ENCODE data around the gene SUMF2.
"Not testable (repeated sequence)": the region's sequence is repeated elsewhere in the genome, so short reads cannot be mapped to it uniquely, and the experiment has no call there.

SUMF2 gene

GRCh38 chr7:56040730-56041129, 23.4 kb upstream of the SUMF2 start:
- Histone ChIP-seq H3K4me1 (ENCODE audit: control insufficient read depth in 1 of 2, insufficient read depth in 2 of 2, low read length in 2 of 2) (peaks cover 5 to 6% of the 10 kb centered on the region in 2 donors), H3K27ac (ENCODE audit: low read depth, low read length) (no peak overlapping the region), H3K9me3 (ENCODE audit: control insufficient read depth in 1 of 2, low read length in 2 of 2) (no peaks in the 10 kb centered on the region), H3K36me3 (ENCODE audit: control insufficient read depth in 1 of 2, insufficient read depth in 2 of 2, low read length in 2 of 2) (no peaks in the 10 kb centered on the region), H3K4me3 (ENCODE audit: low read depth in 1 of 2, low read length in 2 of 2) (no peak overlapping the region), H3K9ac (ENCODE audit: low read depth in 1 of 2, low read length in 2 of 2) (peak overlapping the region in 1 of 2 donors; percentile 32), H3K27me3 (ENCODE audit: control insufficient read depth in 1 of 2, insufficient read depth in 2 of 2, low read length in 2 of 2) (no peaks in the 10 kb centered on the region)

DNA sequence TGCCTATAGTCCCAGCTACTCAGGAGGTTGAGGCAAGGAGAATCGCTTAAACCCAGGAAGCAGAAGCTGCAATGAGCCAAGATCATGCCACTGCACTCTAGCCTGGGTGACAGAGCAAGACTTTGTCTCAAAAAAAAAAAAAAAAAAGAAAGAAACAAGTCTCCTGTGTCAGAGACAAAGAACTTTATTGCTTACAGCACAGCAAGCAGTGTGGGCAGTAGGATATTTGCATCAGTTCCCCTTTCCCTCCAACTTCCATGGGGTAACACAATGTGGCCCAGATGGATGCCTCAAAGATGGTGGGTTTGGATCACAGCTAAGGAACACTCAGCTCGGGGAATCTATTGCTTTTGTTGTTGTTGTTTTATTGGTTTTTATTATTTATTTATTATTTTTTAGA, 18.3 kb upstream of the SUMF2 start:
- H3K4me1 ChIP-seq (ENCODE audit: control insufficient read depth in 1 of 2, insufficient read depth in 2 of 2, low read length in 2 of 2) = peaks cover under 1 to 19% of the 10 kb centered on the region in 2 donors
- not testable (repeated sequence) for H3K4me3 ChIP-seq (ENCODE audit: low read depth in 1 of 2, low read length in 2 of 2); H3K27me3 ChIP-seq (ENCODE audit: control insufficient read depth in 1 of 2, insufficient read depth in 2 of 2, low read length in 2 of 2); H3K27ac ChIP-seq (ENCODE audit: low read depth, low read length); H3K36me3 ChIP-seq (ENCODE audit: control insufficient read depth in 1 of 2, insufficient read depth in 2 of 2, low read length in 2 of 2); H3K9ac ChIP-seq (ENCODE audit: low read depth in 1 of 2, low read length in 2 of 2); H3K9me3 ChIP-seq (ENCODE audit: control insufficient read depth in 1 of 2, low read length in 2 of 2)

DNA sequence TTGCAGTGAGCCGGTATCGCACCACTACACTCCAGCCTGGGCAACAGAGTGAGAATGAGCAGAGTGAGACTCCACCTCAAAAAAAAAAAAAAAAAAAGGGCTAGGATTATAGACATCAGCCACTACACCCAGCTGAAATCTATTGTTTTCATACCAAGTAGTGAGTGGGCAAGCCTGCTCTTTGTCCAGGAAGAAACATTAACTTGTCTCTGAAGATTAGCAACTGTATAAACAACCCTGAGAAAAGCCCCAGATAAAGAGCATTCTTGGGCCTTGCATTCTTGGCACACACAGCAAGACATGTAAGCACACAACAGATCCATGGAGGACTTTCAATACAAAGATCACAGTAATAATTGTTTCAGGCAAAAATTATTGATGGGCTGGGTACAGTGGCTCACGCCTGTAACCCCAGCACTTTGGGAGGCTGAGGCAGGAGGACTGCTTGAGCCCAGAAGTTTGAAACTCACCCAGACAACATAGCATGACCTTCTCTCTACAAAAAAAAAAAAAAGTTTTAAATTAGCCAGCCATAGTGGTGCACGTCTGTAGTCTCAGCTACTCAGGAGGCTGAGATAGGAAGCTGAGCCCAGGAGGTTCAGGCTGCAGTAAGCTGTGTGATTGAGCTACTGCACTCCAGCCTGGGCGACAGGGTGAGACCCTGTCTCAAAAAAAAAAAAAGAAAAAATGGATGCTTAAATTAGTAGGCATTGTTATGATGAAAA, 17.2 kb upstream of the SUMF2 start:
- Histone ChIP-seq H3K36me3 (ENCODE audit: control insufficient read depth in 1 of 2, insufficient read depth in 2 of 2, low read length in 2 of 2) (no peaks in the 10 kb centered on the region), H3K4me1 (ENCODE audit: control insufficient read depth in 1 of 2, insufficient read depth in 2 of 2, low read length in 2 of 2) (peaks cover 0 to 17% of the 10 kb centered on the region in 2 donors), H3K9me3 (ENCODE audit: control insufficient read depth in 1 of 2, low read length in 2 of 2) (no peaks in the 10 kb centered on the region), H3K4me3 (ENCODE audit: low read depth in 1 of 2, low read length in 2 of 2) (no peak overlapping the region), H3K27ac (ENCODE audit: low read depth, low read length) (peak overlapping the region; percentile 63), H3K27me3 (ENCODE audit: control insufficient read depth in 1 of 2, insufficient read depth in 2 of 2, low read length in 2 of 2) (no peaks in the 10 kb centered on the region), H3K9ac (ENCODE audit: low read depth in 1 of 2, low read length in 2 of 2) (no peak overlapping the region)

GRCh38 chr7:56047446-56048116, 16.5 kb upstream of the SUMF2 start:
- H3K4me1 ChIP-seq (ENCODE audit: control insufficient read depth in 1 of 2, insufficient read depth in 2 of 2, low read length in 2 of 2) = peaks cover 5 to 22% of the 10 kb centered on the region in 2 donors
- not testable (repeated sequence) for H3K9me3 ChIP-seq (ENCODE audit: control insufficient read depth in 1 of 2, low read length in 2 of 2); H3K9ac ChIP-seq (ENCODE audit: low read depth in 1 of 2, low read length in 2 of 2); H3K4me3 ChIP-seq (ENCODE audit: low read depth in 1 of 2, low read length in 2 of 2); H3K27ac ChIP-seq (ENCODE audit: low read depth, low read length); H3K27me3 ChIP-seq (ENCODE audit: control insufficient read depth in 1 of 2, insufficient read depth in 2 of 2, low read length in 2 of 2); H3K36me3 ChIP-seq (ENCODE audit: control insufficient read depth in 1 of 2, insufficient read depth in 2 of 2, low read length in 2 of 2)

DNA sequence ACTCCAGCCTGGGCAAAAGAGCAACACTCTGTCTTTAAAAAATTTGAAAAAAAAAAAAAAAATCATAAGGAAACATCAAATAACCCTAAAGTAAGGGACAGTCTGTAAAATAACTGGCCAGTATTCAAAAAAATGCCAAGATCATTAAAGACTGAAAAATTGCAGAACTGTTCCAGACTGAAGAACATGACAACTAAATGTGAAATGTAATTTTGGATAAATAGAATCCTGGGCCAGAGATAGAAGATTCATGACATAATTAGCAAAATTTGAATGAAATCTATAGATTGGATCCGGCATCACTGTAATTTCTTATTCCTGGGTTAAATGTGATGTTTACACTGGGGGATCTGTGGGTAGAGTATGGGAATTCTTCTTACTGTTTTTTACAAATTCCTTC, 15.8 kb upstream of the SUMF2 start:
- no peak overlapping the region for H3K4me3 ChIP-seq (ENCODE audit: low read depth in 1 of 2, low read length in 2 of 2)
- peaks cover 11 to 28% of the 10 kb centered on the region in 2 donors for H3K4me1 ChIP-seq (ENCODE audit: control insufficient read depth in 1 of 2, insufficient read depth in 2 of 2, low read length in 2 of 2)
- peaks cover 2 to 3% of the 10 kb centered on the region in 2 donors for H3K36me3 ChIP-seq (ENCODE audit: control insufficient read depth in 1 of 2, insufficient read depth in 2 of 2, low read length in 2 of 2)
- no peak overlapping the region for H3K27ac ChIP-seq (ENCODE audit: low read depth, low read length)
- no peak overlapping the region for H3K9ac ChIP-seq (ENCODE audit: low read depth in 1 of 2, low read length in 2 of 2)
- no peaks in the 10 kb centered on the region for H3K9me3 ChIP-seq (ENCODE audit: control insufficient read depth in 1 of 2, low read length in 2 of 2)
- H3K27me3 ChIP-seq (ENCODE audit: control insufficient read depth in 1 of 2, insufficient read depth in 2 of 2, low read length in 2 of 2) = no peaks in the 10 kb centered on the region

- not testable (repeated sequence) for H3K36me3 ChIP-seq (ENCODE audit: control insufficient read depth in 1 of 2, insufficient read depth in 2 of 2, low read length in 2 of 2); H3K27ac ChIP-seq (ENCODE audit: low read depth, low read length); H3K9ac ChIP-seq (ENCODE audit: low read depth in 1 of 2, low read length in 2 of 2); H3K9me3 ChIP-seq (ENCODE audit: control insufficient read depth in 1 of 2, low read length in 2 of 2); H3K4me3 ChIP-seq (ENCODE audit: low read depth in 1 of 2, low read length in 2 of 2); H3K27me3 ChIP-seq (ENCODE audit: control insufficient read depth in 1 of 2, insufficient read depth in 2 of 2, low read length in 2 of 2)
- peaks cover 14 to 33% of the 10 kb centered on the region in 2 donors for H3K4me1 ChIP-seq (ENCODE audit: control insufficient read depth in 1 of 2, insufficient read depth in 2 of 2, low read length in 2 of 2)
Observed at GRCh38 chr7:56048763-56049162, 15.3 kb upstream of the SUMF2 start.

DNA sequence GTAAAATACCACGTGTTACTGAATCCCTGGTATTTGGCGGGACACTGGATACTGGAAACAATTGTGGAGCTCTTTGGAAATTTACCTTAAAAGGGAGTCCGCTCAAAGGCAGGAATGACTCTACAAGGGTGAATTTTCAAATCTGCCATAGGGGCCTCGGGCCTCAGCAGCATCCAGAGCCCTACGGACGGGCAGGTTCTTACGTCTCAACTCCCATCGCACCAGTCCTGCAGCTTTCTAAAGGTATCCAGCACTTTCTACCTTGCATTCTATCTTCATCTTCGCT, 13.1 kb upstream of the SUMF2 start:
- peaks cover 14 to 33% of the 10 kb centered on the region in 2 donors for H3K4me1 ChIP-seq (ENCODE audit: control insufficient read depth in 1 of 2, insufficient read depth in 2 of 2, low read length in 2 of 2)
- H3K27me3 ChIP-seq (ENCODE audit: control insufficient read depth in 1 of 2, insufficient read depth in 2 of 2, low read length in 2 of 2) = no peaks in the 10 kb centered on the region
- H3K4me3 ChIP-seq (ENCODE audit: low read depth in 1 of 2, low read length in 2 of 2) = peak overlapping the region; percentile 87 to 100
- peak overlapping the region; percentile 87 to 98 for H3K9ac ChIP-seq (ENCODE audit: low read depth in 1 of 2, low read length in 2 of 2)
- H3K36me3 ChIP-seq (ENCODE audit: control insufficient read depth in 1 of 2, insufficient read depth in 2 of 2, low read length in 2 of 2) = peaks cover 12 to 28% of the 10 kb centered on the region in 2 donors
- peak overlapping the region; percentile 94 for H3K27ac ChIP-seq (ENCODE audit: low read depth, low read length)
- no peaks in the 10 kb centered on the region for H3K9me3 ChIP-seq (ENCODE audit: control insufficient read depth in 1 of 2, low read length in 2 of 2)

- no peaks in the 10 kb centered on the region for H3K9me3 ChIP-seq (ENCODE audit: control insufficient read depth in 1 of 2, low read length in 2 of 2)
- peak within 1 kb of the TSS; percentile 87 to 98 for H3K9ac ChIP-seq (ENCODE audit: low read depth in 1 of 2, low read length in 2 of 2)
- H3K36me3 ChIP-seq (ENCODE audit: control insufficient read depth in 1 of 2, insufficient read depth in 2 of 2, low read length in 2 of 2) = peaks cover 16 to 34% of the 10 kb centered on the region in 2 donors
- H3K4me3 ChIP-seq (ENCODE audit: low read depth in 1 of 2, low read length in 2 of 2) = peak within 1 kb of the TSS; percentile 87 to 100
- no peaks in the 10 kb centered on the region for H3K27me3 ChIP-seq (ENCODE audit: control insufficient read depth in 1 of 2, insufficient read depth in 2 of 2, low read length in 2 of 2)
- peak within 1 kb of the TSS; percentile 94 for H3K27ac ChIP-seq (ENCODE audit: low read depth, low read length)
- peaks cover 14 to 31% of the 10 kb centered on the region in 2 donors for H3K4me1 ChIP-seq (ENCODE audit: control insufficient read depth in 1 of 2, insufficient read depth in 2 of 2, low read length in 2 of 2)
Observed at GRCh38 chr7:56051339-56052191, 12.5 kb upstream of the SUMF2 start, which contains the start of the genes CCT6A and PSPH. TSS of gene CCT6A (plus strand) at chr7:56051765. CDS start at chr7:56051849, 84 bp downstream. TSS of gene PSPH (minus strand) at chr7:56051444. CDS start at chr7:56021212, 30,232 bp downstream.

DNA sequence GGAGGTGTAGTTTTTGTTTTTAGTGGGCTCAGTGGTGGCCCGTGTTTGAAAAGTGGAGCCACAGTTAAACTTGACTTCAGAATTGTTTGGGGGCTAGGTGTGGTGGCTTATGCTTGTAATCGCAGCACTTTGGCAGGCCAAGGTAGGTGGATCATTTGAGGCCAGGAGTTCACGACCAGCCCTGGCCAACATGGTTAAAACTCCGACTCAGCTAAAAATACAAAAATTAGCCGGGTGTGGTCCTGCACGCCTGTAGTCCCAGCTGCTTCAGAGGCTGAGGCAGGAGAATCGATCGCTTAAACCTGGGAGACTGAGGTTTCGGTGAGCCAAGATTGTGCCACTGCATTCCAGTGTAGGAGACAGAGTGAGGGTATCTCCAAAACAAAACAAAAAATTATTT, 10.7 kb upstream of the SUMF2 start:
- Histone ChIP-seq H3K4me1 (ENCODE audit: control insufficient read depth in 1 of 2, insufficient read depth in 2 of 2, low read length in 2 of 2) (peaks cover 14 to 25% of the 10 kb centered on the region in 2 donors), H3K4me3 (ENCODE audit: low read depth in 1 of 2, low read length in 2 of 2) (peak overlapping the region in 1 of 2 donors; percentile 13), H3K27ac (ENCODE audit: low read depth, low read length) (no peak overlapping the region), H3K36me3 (ENCODE audit: control insufficient read depth in 1 of 2, insufficient read depth in 2 of 2, low read length in 2 of 2) (peaks cover 21 to 49% of the 10 kb centered on the region in 2 donors), H3K9ac (ENCODE audit: low read depth in 1 of 2, low read length in 2 of 2) (no peak overlapping the region), H3K27me3 (ENCODE audit: control insufficient read depth in 1 of 2, insufficient read depth in 2 of 2, low read length in 2 of 2) (no peaks in the 10 kb centered on the region), H3K9me3 (ENCODE audit: control insufficient read depth in 1 of 2, low read length in 2 of 2) (no peaks in the 10 kb centered on the region)

DNA sequence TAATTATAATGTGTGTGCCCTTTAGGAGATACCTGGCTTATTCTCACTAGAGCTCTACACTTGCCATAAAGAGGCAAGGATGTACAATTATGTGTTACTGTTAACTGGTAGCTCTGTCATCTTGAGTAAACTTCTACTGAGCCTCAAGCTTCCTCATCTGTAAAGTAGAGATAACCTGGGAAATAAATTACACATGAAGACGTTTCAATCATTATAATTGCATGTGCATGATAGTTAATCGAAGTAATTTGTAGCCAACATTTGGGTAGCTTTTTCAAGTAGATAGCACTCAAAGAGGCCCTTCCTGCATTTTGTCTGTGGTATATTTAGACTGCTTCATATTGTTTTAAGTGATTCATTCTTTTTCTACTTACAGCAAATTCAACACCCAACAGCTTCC, 10.1 kb upstream of the SUMF2 start:
- Histone ChIP-seq H3K9me3 (ENCODE audit: control insufficient read depth in 1 of 2, low read length in 2 of 2) (no peaks in the 10 kb centered on the region), H3K36me3 (ENCODE audit: control insufficient read depth in 1 of 2, insufficient read depth in 2 of 2, low read length in 2 of 2) (peaks cover 21 to 55% of the 10 kb centered on the region in 2 donors), H3K27me3 (ENCODE audit: control insufficient read depth in 1 of 2, insufficient read depth in 2 of 2, low read length in 2 of 2) (no peaks in the 10 kb centered on the region), H3K4me3 (ENCODE audit: low read depth in 1 of 2, low read length in 2 of 2) (no peak overlapping the region), H3K4me1 (ENCODE audit: control insufficient read depth in 1 of 2, insufficient read depth in 2 of 2, low read length in 2 of 2) (peaks cover 14 to 25% of the 10 kb centered on the region in 2 donors), H3K27ac (ENCODE audit: low read depth, low read length) (no peak overlapping the region), H3K9ac (ENCODE audit: low read depth in 1 of 2, low read length in 2 of 2) (no peak overlapping the region)

All from duodenal mucosa (tissue), 2 donors.